K562 (cell line): Measurements from ENCODE around the gene TBL2. TPM values are rescaled to one million over a fixed set of nuclear protein-coding genes. Genes with fewer than 3 reads are reported as not detected.

Experiments
- GMEB1 ChIP-seq: fragments of 250-450 bp; sonication (Bioruptor Pico); IDR thresholded peaks from 2 replicates; pipeline ENCODE4 v1.4.0; 2020; ENCODE audit warnings: mild to moderate bottlenecking
- NR2C2 ChIP-seq, 2 experiments: fragments of 200-800 bp in 1 of 2; sonication (Bioruptor generic) in 1 of 2; sonication (generic) in 1 of 2; formaldehyde crosslinking in 1 of 2; IDR thresholded peaks; 2 replicates each; pipeline versions ENCODE4 v1.6.1 to v1.8.0; 2016 to 2022; ENCODE audit warnings: mild to moderate bottlenecking in 1 of 2, missing compliant biosample characterization in 1 of 2, missing genetic modification characterization in 1 of 2, missing genetic modification reagents in 1 of 2
- PYGO2 ChIP-seq: fragments of 450-650 bp; IDR thresholded peaks from 2 replicates; pipeline ENCODE4 v1.6.1; 2016; ENCODE audit warnings: mild to moderate bottlenecking, missing genetic modification characterization, moderate library complexity, missing compliant biosample characterization
- RCOR1 ChIP-seq, 2 experiments: IDR thresholded peaks; 2 replicates each; pipeline ENCODE4 v1.6.1; 2012; ENCODE audit warnings: low read depth in 2 of 2, low read length in 2 of 2, borderline replicate concordance in 1 of 2, improper control_type of control experiment in 1 of 2
- SRSF3 ChIP-seq: fragments of 200-400 bp; formaldehyde crosslinking; IDR thresholded peaks from 2 replicates; pipeline ENCODE4 v1.6.1; 2016; ENCODE audit warnings: mild to moderate bottlenecking, low read length, moderate library complexity; ENCODE audit not compliant: insufficient read depth
- STAG1 ChIP-seq: sonication (generic); formaldehyde crosslinking; IDR thresholded peaks from 2 replicates; pipeline ENCODE4 v1.5.0; 2020; ENCODE audit warnings: missing genetic modification reagents, borderline replicate concordance
- TFAP4 ChIP-seq: sonication (generic); formaldehyde crosslinking; IDR thresholded peaks from 2 replicates; pipeline ENCODE4 v1.8.0; 2022; ENCODE audit warnings: missing genetic modification reagents, mild to moderate bottlenecking, moderate library complexity, borderline replicate concordance
- TSC22D4 ChIP-seq: fragments of 450-650 bp; IDR thresholded peaks from 2 replicates; pipeline ENCODE4 v1.6.1; 2016; ENCODE audit warnings: missing genetic modification characterization, missing biosample characterization, control low read depth
- TSHZ1 ChIP-seq: fragments of 250-450 bp; sonication (Bioruptor Pico); IDR thresholded peaks from 2 replicates; pipeline ENCODE4 v1.4.0; 2020; ENCODE audit warnings: mild to moderate bottlenecking, moderate library complexity
- ZBTB33 ChIP-seq: sonication (generic); formaldehyde crosslinking; IDR thresholded peaks from 2 replicates; pipeline ENCODE4 v1.8.1; 2023; ENCODE audit warnings: mild to moderate bottlenecking, missing genetic modification reagents
- ZKSCAN3 ChIP-seq: fragments of 250-450 bp; sonication (Bioruptor Pico); IDR thresholded peaks from 2 replicates; pipeline ENCODE4 v1.4.0; 2020
- ZNF324 ChIP-seq: fragments of 250-450 bp; sonication (Bioruptor Pico); IDR thresholded peaks from 2 replicates; pipeline ENCODE4 v1.4.0; 2020; ENCODE audit warnings: mild to moderate bottlenecking
- ZZZ3 ChIP-seq: fragments of 450-650 bp; IDR thresholded peaks from 2 replicates; pipeline ENCODE4 v1.6.1; 2016; ENCODE audit warnings: antibody characterized with exemption, mild to moderate bottlenecking, moderate library complexity
- polyA plus RNA-seq, 8 experiments: library from polyadenylated mRNA; depleted of rRNA in 4 of 8; stranded (reverse) in 5 of 8; unstranded in 3 of 8; fragments of >200 nt; fragmentation: Nextera tagmentation in 2 of 8; fragmentation: Illumina TruSeq in 1 of 8; extraction: Ambion mirVana in 2 of 8; extraction: Trizol in 1 of 8; gene quantifications; 2 replicates each; pipeline versions ENCODE4 v1.2.1 to v1.2.3, GENCODE V29; 2011 to 2014; ENCODE audit warnings: inconsistent platforms in 1 of 8, missing spikeins in 1 of 8
- total RNA-seq, 7 experiments: library from RNA; depleted of rRNA in 6 of 7; stranded (reverse); fragments of >200 nt in 6 of 7; fragmentation: Illumina TruSeq in 2 of 7; extraction: Trizol in 2 of 7; gene quantifications; 2 replicates each; pipeline versions ENCODE4 v1.2.1 to v1.2.3, GENCODE V29; 2011 to 2021; ENCODE audit warnings: low replicate concordance in 1 of 7
- TF ChIP-seq, protein P1 (sequence below): fragments of 450-650 bp; formaldehyde crosslinking; IDR thresholded peaks from 2 replicates; pipeline ENCODE4 v1.4.0; 2022; ENCODE audit warnings: mild to moderate bottlenecking, moderate library complexity
- TF ChIP-seq, protein P2 (sequence below): fragments of 450-650 bp; conservative IDR thresholded peaks from 2 replicates; pipeline ENCODE4 v1.6.1; 2016; ENCODE audit warnings: missing genetic modification characterization, low read depth, mild to moderate bottlenecking, missing compliant biosample characterization, moderate library complexity

TBL2 gene
- total and polyA plus RNA-seq, 9 of the 15 experiments (the other 6 are each of a cell fraction or from before 2014, with no cell fraction given): 2.5 to 123 (median 49.2) TPM

DNA sequence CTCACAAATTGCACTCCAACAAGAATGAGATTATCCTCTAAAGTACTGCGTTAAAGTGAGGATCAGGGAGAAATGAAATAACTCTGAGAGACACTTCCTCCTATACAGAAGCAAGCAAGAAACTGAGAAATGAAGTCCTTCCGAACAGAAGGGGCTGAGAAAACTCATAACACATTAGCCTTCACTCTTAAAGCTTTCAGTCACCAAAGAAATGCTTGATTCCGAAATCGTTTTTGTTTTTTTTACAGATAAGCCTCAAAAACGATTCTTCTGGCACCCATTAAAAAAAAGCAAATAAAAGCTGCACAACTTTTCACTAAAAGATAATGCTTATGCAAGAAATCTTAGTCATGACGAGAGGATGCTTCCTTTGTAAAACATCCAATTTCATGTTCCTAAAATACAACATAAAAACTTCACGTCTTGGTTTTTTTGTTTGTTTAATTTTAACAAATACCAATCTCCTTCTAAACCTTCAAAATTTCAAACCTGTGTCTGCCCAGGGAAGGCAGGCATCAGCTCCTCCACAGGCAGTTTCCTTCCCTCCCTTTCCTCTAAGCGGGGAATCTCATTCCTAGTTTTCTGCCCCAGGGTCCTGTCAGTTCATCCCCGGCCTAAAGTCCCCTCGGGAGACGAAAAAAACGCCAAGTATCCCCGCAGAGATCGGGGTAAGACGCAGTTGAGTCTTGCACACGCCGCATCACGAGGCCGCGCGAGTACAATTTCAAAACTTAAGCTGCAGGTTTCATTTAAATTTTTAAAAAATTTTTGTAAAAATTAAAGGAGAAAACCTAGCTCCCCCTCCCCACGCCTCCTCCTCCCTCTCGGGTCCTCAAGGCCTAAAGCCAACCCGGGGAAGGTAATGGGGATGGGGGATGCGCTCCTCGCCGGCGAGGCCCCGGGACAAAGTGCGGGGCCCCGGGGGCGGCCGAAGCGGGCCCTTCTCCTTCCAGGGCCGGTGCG lies 57.4 kb downstream of the TBL2 start (continued):
- TF ChIP-seq TSHZ1: no peak
- TF ChIP-seq ZNF324 (CRISPR knock-in tag): no peak
- 0 out of 2 replicates have a peak, but pooled peaks have one; percentile 65 for TF ChIP-seq SRSF3
- TF ChIP-seq RCOR1 (IDR thresholded peaks at IDR 0.05; ENCODE audit: borderline replicate concordance in 1 of 2, low read depth in 2 of 2, low read length in 2 of 2): no peak
- TF ChIP-seq ZKSCAN3 (CRISPR knock-in tag): no peak
- TF ChIP-seq STAG1: no peak
- TF ChIP-seq TSC22D4 (tag): no peak
- no peak for TF ChIP-seq ZZZ3
- TF ChIP-seq ZBTB33 (CRISPR knock-in tag): no peak
- TF ChIP-seq PYGO2 (tag): no peak
- TF ChIP-seq, protein P1, sequence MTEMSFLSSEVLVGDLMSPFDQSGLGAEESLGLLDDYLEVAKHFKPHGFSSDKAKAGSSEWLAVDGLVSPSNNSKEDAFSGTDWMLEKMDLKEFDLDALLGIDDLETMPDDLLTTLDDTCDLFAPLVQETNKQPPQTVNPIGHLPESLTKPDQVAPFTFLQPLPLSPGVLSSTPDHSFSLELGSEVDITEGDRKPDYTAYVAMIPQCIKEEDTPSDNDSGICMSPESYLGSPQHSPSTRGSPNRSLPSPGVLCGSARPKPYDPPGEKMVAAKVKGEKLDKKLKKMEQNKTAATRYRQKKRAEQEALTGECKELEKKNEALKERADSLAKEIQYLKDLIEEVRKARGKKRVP (CRISPR knock-in tag): no peak
- no peak for TF ChIP-seq TFAP4
- no peak for TF ChIP-seq NR2C2 (CRISPR knock-in tag; IDR thresholded peaks at IDR 0.05)
- TF ChIP-seq NR2C2 (tag; IDR thresholded peaks at IDR 0.05): no peak
- TF ChIP-seq GMEB1 (CRISPR knock-in tag): no peak
- TF ChIP-seq, protein P2, sequence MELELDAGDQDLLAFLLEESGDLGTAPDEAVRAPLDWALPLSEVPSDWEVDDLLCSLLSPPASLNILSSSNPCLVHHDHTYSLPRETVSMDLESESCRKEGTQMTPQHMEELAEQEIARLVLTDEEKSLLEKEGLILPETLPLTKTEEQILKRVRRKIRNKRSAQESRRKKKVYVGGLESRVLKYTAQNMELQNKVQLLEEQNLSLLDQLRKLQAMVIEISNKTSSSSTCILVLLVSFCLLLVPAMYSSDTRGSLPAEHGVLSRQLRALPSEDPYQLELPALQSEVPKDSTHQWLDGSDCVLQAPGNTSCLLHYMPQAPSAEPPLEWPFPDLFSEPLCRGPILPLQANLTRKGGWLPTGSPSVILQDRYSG: no peak
